HCT116 (cell line): ENCODE results near the gene VPS41. TPM values are rescaled to one million over a fixed set of nuclear protein-coding genes. Genes with fewer than 3 reads are reported as not detected.

Experiments
- ATAC-seq: fragments of 200-7000 bp; cut with Tn5 transposase; 2 replicates; pipeline ENCODE4 v1.9.1; 2020; ENCODE audit warnings: mild to moderate bottlenecking, moderate library complexity
- BruUV-seq: library from RNA; stranded (reverse); fragments of 400-500 nt; replicated peaks from 2 replicates; lab custom pipeline; 2021; lab: Mats Ljungman, UMichigan
- CTCF ChIA-PET: fragments of 300-600 bp; sonication (Branson Sonifier 250); formaldehyde crosslinking; loops from one replicate; lab custom pipeline; 2021; ENCODE audit warnings: antibody characterized with exemption; lab: Charles Lee
- POLR2A ChIA-PET: fragments of 300-600, 350-600 bp; sonication (Branson Sonifier 250); formaldehyde crosslinking; loops from one replicate; lab custom pipeline; 2021; ENCODE audit warnings: antibody characterized with exemption; lab: Charles Lee
- RAD21 ChIA-PET, 2 experiments: fragments of 300-600 bp; sonication (Branson Sonifier 250); formaldehyde crosslinking; loops; one replicate each; lab custom pipeline; 2023; ENCODE audit warnings: low total read pairs in 2 of 2; ENCODE audit not compliant: uncharacterized antibody in 2 of 2, unreplicated experiment in 2 of 2, low non-redundant PET in 1 of 2; lab: Charles Lee
- DNase-seq: peaks from one replicate; pipeline ENCODE4 v3.0.0-alpha.2; 2010; ENCODE audit warnings: low read depth, low spot score
- H2AFZ ChIP-seq: fragments of 200-600 bp; shearing (Covaris generic), sonication (generic); 2 replicates; pipeline ENCODE4 v1.6.1; 2017; ENCODE audit warnings: low read depth, mixed run types, mixed read lengths, antibody characterized with exemption, low read length; ENCODE audit not compliant: poor library complexity, severe bottlenecking
- H3K27ac ChIP-seq: 2 replicates; pipeline ENCODE4 v1.5.1; 2012; ENCODE audit warnings: low read depth, low read length
- H3K27me3 ChIP-seq: fragments of 200-600 bp; sonication (generic); 2 replicates; pipeline ENCODE4 v1.6.1; 2016; ENCODE audit warnings: mixed run types, low read length, mixed read lengths; ENCODE audit not compliant: insufficient read depth
- H3K36me3 ChIP-seq, 2 experiments: fragments of 200-500 bp in 1 of 2; fragments of 200-600 bp in 1 of 2; sonication (Bioruptor generic) in 1 of 2; sonication (generic) in 1 of 2; 2 replicates each; pipeline versions ENCODE4 v1.5.1 to v1.6.1; 2014 to 2016; ENCODE audit warnings: low read length in 2 of 2, inconsistent platforms in 1 of 2, mixed read lengths in 1 of 2, mixed run types in 1 of 2; ENCODE audit not compliant: insufficient read depth in 2 of 2, control insufficient read depth in 1 of 2
- H3K4me1 ChIP-seq, 2 experiments: fragments of 200-600 bp in 1 of 2; sonication (generic) in 1 of 2; 2 replicates each; pipeline versions ENCODE4 v1.5.1 to v1.6.1; 2012 to 2017; ENCODE audit warnings: low read length in 2 of 2, inconsistent platforms in 1 of 2, mild to moderate bottlenecking in 1 of 2, mixed read lengths in 1 of 2, mixed run types in 1 of 2, moderate library complexity in 1 of 2; ENCODE audit not compliant: insufficient read depth in 2 of 2, control insufficient read depth in 1 of 2
- H3K4me2 ChIP-seq: fragments of 200-600 bp; sonication (generic); 2 replicates; pipeline ENCODE4 v1.6.1; 2017; ENCODE audit warnings: mixed run types, low read length, mixed read lengths
- H3K4me3 ChIP-seq, 2 experiments: fragments of 200-600 bp in 1 of 2; sonication (generic) in 1 of 2; replicated peaks in 1 of 2; 2 replicates each; pipeline ENCODE4 v1.5.1; 2011 to 2016; ENCODE audit warnings: low read length in 2 of 2, control low read depth in 1 of 2, low read depth in 1 of 2, mild to moderate bottlenecking in 1 of 2, mixed read lengths in 1 of 2, mixed run types in 1 of 2
- H3K79me2 ChIP-seq: fragments of 200-600 bp; sonication (generic); 2 replicates; pipeline ENCODE4 v1.6.1; 2017; ENCODE audit warnings: mild to moderate bottlenecking, mixed run types, low read length, moderate library complexity, mixed read lengths; ENCODE audit not compliant: insufficient read depth
- H3K9ac ChIP-seq: fragments of 200-600 bp; sonication (generic); 2 replicates; pipeline ENCODE4 v1.6.1; 2016; ENCODE audit warnings: low read length, mixed read lengths
- H3K9me2 ChIP-seq: fragments of 200-600 bp; sonication (generic), shearing (Covaris generic); 2 replicates; pipeline ENCODE4 v1.6.1; 2017; ENCODE audit warnings: mixed run types, mild to moderate bottlenecking, moderate library complexity; ENCODE audit not compliant: insufficient read depth
- H3K9me3 ChIP-seq, 2 experiments: fragments of 200-500 bp in 1 of 2; fragments of 200-600 bp in 1 of 2; sonication (Bioruptor generic) in 1 of 2; sonication (generic) in 1 of 2; 2 replicates each; pipeline ENCODE4 v1.6.1; 2014 to 2017; ENCODE audit warnings: low read length in 2 of 2, mixed read lengths in 2 of 2, inconsistent platforms in 1 of 2, low read depth in 1 of 2, mild to moderate bottlenecking in 1 of 2, mixed run types in 1 of 2, moderate library complexity in 1 of 2; ENCODE audit not compliant: control insufficient read depth in 1 of 2, insufficient read depth in 1 of 2
- H4K20me1 ChIP-seq: fragments of 200-600 bp; sonication (generic), shearing (Covaris generic); 2 replicates; pipeline ENCODE4 v1.6.1; 2017; ENCODE audit warnings: mixed run types, mild to moderate bottlenecking, moderate library complexity; ENCODE audit not compliant: insufficient read depth
- ATF3 ChIP-seq: IDR thresholded peaks from 2 replicates; pipeline ENCODE4 v1.6.1; 2012
- CBX3 ChIP-seq: IDR thresholded peaks from 2 replicates; pipeline ENCODE4 v1.6.1; 2012; ENCODE audit warnings: low read depth
- EZH2phosphoT487 ChIP-seq: fragments of 200-600 bp; IDR thresholded peaks from 2 replicates; pipeline ENCODE4 v1.6.1; 2018; ENCODE audit warnings: antibody characterized with exemption, borderline replicate concordance
- RAD21 ChIP-seq: IDR thresholded peaks from 2 replicates; pipeline ENCODE4 v1.6.1; 2012; ENCODE audit warnings: low read depth, mild to moderate bottlenecking
- TCF7L2 ChIP-seq: IDR thresholded peaks from 2 replicates; pipeline ENCODE4 v1.7.0; 2011; ENCODE audit warnings: borderline replicate concordance, inconsistent platforms; ENCODE audit not compliant: insufficient read depth, insufficient read length; ENCODE audit errors: extremely low read depth
- intact Hi-C: fragments of 100-400 bp; cut with micrococcal nuclease; formaldehyde crosslinking; loops from 2 replicates; pipeline ENCODE4 v1.10.0; 2022
- total RNA-seq: library from RNA; stranded (reverse); gene quantifications from one replicate; pipeline ENCODE4 v1.2.1, GENCODE V29; 2021; ENCODE audit not compliant: unreplicated experiment
- TF ChIP-seq, protein P1 (sequence below): IDR thresholded peaks from 2 replicates; pipeline ENCODE4 v1.6.1; 2011; ENCODE audit warnings: mild to moderate bottlenecking, low read length, moderate library complexity; ENCODE audit not compliant: insufficient replicate concordance; ENCODE audit errors: extremely low read depth
- TF ChIP-seq, protein P2 (sequence below), 3 experiments: fragments of 200-600 bp in 1 of 3; sonication (generic) in 1 of 3; IDR thresholded peaks in 2 of 3; conservative IDR thresholded peaks in 1 of 3; 2 replicates each; pipeline ENCODE4 v1.5.1; 2012 to 2017; ENCODE audit warnings: low read depth in 2 of 3, low read length in 2 of 3, antibody characterized with exemption in 1 of 3, borderline replicate concordance in 1 of 3, control low read depth in 1 of 3, mild to moderate bottlenecking in 1 of 3, mixed read lengths in 1 of 3, mixed run types in 1 of 3, moderate library complexity in 1 of 3; ENCODE audit not compliant: insufficient read depth in 1 of 3

Gene VPS41
- total RNA-seq, 1 experiment from 2014 or later, result 72.2 TPM

DNA sequence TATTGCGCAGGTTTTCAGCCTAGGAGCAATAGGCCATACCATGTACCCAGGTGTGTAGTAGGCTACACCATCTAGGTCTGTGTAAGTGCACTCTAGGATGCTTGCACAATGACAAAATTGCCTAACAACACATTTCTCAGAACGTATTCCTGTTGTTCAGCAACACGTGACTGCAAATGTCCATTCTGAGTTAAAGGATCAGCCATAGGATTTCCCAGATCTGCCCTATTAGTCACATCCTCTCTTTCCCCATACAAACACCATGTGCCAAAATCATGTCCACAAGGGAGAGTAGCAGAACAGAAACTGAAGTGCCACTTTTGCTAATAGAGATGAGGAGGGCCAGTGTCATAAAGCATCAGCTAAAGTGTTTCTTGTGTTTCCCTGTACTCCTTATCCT lies 235.2 kb downstream of the VPS41 start:
- Histone ChIP-seq H2AFZ (no peak overlapping the region), H3K27me3 (peaks cover 40% of the 10 kb centered on the region), H4K20me1 (no peaks in the 10 kb centered on the region), H3K9me3 (no peaks in the 10 kb centered on the region), H3K36me3 (no peaks in the 10 kb centered on the region), H3K79me2 (no peaks in the 10 kb centered on the region), H3K9ac (no peak overlapping the region), H3K27ac (no peak overlapping the region), H3K9me2 (no peaks in the 10 kb centered on the region), H3K4me3 (no peak overlapping the region), H3K4me2 (no peak overlapping the region), H3K4me1 (no peaks in the 10 kb centered on the region)
- CTCF ChIA-PET, result no interaction called here
- DNase-seq (no peak), ATAC-seq (no peak)
- BruUV-seq, result no TSS peak
- POLR2A ChIA-PET, result no interaction called here
- RAD21 ChIA-PET, result no interaction called here
- TF ChIP-seq, protein P1, sequence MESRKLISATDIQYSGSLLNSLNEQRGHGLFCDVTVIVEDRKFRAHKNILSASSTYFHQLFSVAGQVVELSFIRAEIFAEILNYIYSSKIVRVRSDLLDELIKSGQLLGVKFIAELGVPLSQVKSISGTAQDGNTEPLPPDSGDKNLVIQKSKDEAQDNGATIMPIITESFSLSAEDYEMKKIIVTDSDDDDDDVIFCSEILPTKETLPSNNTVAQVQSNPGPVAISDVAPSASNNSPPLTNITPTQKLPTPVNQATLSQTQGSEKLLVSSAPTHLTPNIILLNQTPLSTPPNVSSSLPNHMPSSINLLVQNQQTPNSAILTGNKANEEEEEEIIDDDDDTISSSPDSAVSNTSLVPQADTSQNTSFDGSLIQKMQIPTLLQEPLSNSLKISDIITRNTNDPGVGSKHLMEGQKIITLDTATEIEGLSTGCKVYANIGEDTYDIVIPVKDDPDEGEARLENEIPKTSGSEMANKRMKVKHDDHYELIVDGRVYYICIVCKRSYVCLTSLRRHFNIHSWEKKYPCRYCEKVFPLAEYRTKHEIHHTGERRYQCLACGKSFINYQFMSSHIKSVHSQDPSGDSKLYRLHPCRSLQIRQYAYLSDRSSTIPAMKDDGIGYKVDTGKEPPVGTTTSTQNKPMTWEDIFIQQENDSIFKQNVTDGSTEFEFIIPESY, result no peak
- no peak for TF ChIP-seq EZH2phosphoT487
- no peak for TF ChIP-seq ATF3
- TF ChIP-seq TCF7L2, result no peak
- no peak for TF ChIP-seq RAD21
- no peak for TF ChIP-seq CBX3
- TF ChIP-seq, protein P2, sequence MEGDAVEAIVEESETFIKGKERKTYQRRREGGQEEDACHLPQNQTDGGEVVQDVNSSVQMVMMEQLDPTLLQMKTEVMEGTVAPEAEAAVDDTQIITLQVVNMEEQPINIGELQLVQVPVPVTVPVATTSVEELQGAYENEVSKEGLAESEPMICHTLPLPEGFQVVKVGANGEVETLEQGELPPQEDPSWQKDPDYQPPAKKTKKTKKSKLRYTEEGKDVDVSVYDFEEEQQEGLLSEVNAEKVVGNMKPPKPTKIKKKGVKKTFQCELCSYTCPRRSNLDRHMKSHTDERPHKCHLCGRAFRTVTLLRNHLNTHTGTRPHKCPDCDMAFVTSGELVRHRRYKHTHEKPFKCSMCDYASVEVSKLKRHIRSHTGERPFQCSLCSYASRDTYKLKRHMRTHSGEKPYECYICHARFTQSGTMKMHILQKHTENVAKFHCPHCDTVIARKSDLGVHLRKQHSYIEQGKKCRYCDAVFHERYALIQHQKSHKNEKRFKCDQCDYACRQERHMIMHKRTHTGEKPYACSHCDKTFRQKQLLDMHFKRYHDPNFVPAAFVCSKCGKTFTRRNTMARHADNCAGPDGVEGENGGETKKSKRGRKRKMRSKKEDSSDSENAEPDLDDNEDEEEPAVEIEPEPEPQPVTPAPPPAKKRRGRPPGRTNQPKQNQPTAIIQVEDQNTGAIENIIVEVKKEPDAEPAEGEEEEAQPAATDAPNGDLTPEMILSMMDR (IDR thresholded peaks at IDR 0.05 in 2 of 3, conservative IDR thresholded peaks at IDR 0.05 in 1 of 3; ENCODE audit: borderline replicate concordance in 1 of 3, insufficient read depth in 1 of 3, low read depth in 2 of 3, low read length in 2 of 3), result no peak
- intact Hi-C loops, result no loop called here

Other genes starting within 250 kb of the VPS41 start
- gene POU6F2, start 68.7 kb upstream of the VPS41 start, total RNA-seq, result 0.27 TPM